Measurements from ENCODE around the gene MEGF11.

The MEGF11 gene

GRCh38 chr15:66291816-66292570 is 38.4 kb upstream of the MEGF11 start:
- H3K4me1 ChIP-seq (ENCODE audit: control insufficient read depth, insufficient read depth, low read length): peaks cover 23% of the 10 kb centered on the region
- peak; percentile 49 for TF ChIP-seq ZIC2 (tag by site-specific recombination; IDR thresholded peaks at IDR 0.05)
- TF ChIP-seq ZNF530 (tag by site-specific recombination; IDR thresholded peaks at IDR 0.05; ENCODE audit: low read depth): no peak
- TF ChIP-seq ZBTB17 (tag by site-specific recombination; IDR thresholded peaks at IDR 0.05): peak; percentile 30
- no peak for TF ChIP-seq ZNF274 (IDR thresholded peaks at IDR 0.05; ENCODE audit: low read length)
- no peak for TF ChIP-seq ZNF274 (tag by site-specific recombination; IDR thresholded peaks at IDR 0.05; ENCODE audit: borderline replicate concordance)
- TF ChIP-seq KLF1 (tag by site-specific recombination; IDR thresholded peaks at IDR 0.05): peak; percentile 75
- peak; percentile 59; the same call in 1 of the 2 replicates for TF ChIP-seq SP7 (tag by site-specific recombination; IDR thresholded peaks at IDR 0.05)
- TF ChIP-seq ZNF670 (tag by site-specific recombination; IDR thresholded peaks at IDR 0.05; ENCODE audit: low read depth): no peak
- TF ChIP-seq ZNF23 (tag by site-specific recombination; IDR thresholded peaks at IDR 0.05; ENCODE audit: borderline replicate concordance): no peak
- TF ChIP-seq BCL6B (tag by site-specific recombination; IDR thresholded peaks at IDR 0.05): no peak
- H3K27ac ChIP-seq (ENCODE audit: extremely low read depth, low read depth, low read length): no peak overlapping the region
- H3K36me3 ChIP-seq (ENCODE audit: control insufficient read depth in 2 of 2, insufficient read depth in 1 of 2, low read length in 2 of 2): no peaks in the 10 kb centered on the region; a peak in 1 of 3 replicates
- no peak overlapping the region for H3K4me3 ChIP-seq (ENCODE audit: low read depth, low read length)
- H3K9me3 ChIP-seq (ENCODE audit: control insufficient read depth, insufficient read depth, low read depth, low read length): no peaks in the 10 kb centered on the region
- POLR2A ChIA-PET: interaction anchor here (0.6 to 1.2 kb wide), 2 partner anchors 16 to 221 kb away, joined by 3 read pairs; no protein-coding TSS in a partner anchor
- CTCF ChIA-PET: interaction anchor here (0.6 to 1.6 kb wide), 7 partner anchors 16 to 788 kb away, joined by 3 to 6 read pairs (median 4); no protein-coding TSS in a partner anchor

DNA sequence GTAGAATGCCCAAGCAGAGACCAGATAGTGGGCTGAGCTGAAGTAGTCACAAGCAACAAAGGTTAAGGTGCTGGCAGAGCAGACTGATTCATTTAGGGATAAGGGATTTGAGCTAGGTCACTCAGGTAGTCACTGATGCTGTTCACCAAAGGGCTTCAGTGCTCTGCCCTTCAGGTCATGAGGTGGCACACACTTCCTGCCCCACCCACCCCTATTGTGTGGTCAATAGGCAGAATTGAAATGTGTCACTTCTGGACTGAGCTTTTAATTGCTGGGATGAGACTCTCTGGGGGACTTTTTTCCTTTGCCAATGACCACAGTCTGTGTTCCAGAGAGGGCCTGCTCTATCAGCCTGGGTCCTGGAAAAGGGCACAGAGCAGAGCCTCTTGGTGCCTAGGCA is 37.0 kb upstream of the MEGF11 start:
- POLR2A ChIA-PET: no interaction called here
- no peak overlapping the region for H3K4me3 ChIP-seq (ENCODE audit: low read depth, low read length)
- H3K9me3 ChIP-seq (ENCODE audit: control insufficient read depth, insufficient read depth, low read depth, low read length): no peaks in the 10 kb centered on the region
- H3K36me3 ChIP-seq (ENCODE audit: control insufficient read depth in 2 of 2, insufficient read depth in 1 of 2, low read length in 2 of 2): no peaks in the 10 kb centered on the region; a peak in 1 of 3 replicates
- CTCF ChIA-PET: interaction anchor here (0.6 to 1.6 kb wide), 4 partner anchors 39 to 652 kb away, joined by 3 to 5 read pairs (median 4); no protein-coding TSS in a partner anchor
- no peak for TF ChIP-seq ZNF2 (tag by site-specific recombination; IDR thresholded peaks at IDR 0.05)
- TF ChIP-seq ZNF416 (tag by site-specific recombination; IDR thresholded peaks at IDR 0.05): no peak
- TF ChIP-seq ZNF707 (tag by site-specific recombination; IDR thresholded peaks at IDR 0.05): no peak
- no peak for TF ChIP-seq PBX3 (CRISPR knock-in tag; IDR thresholded peaks at IDR 0.05)
- TF ChIP-seq ZNF394 (tag by site-specific recombination; IDR thresholded peaks at IDR 0.05; ENCODE audit: borderline replicate concordance): no peak
- peaks cover 22% of the 10 kb centered on the region for H3K4me1 ChIP-seq (ENCODE audit: control insufficient read depth, insufficient read depth, low read length)
- H3K27ac ChIP-seq (ENCODE audit: extremely low read depth, low read depth, low read length): no peak overlapping the region

DNA sequence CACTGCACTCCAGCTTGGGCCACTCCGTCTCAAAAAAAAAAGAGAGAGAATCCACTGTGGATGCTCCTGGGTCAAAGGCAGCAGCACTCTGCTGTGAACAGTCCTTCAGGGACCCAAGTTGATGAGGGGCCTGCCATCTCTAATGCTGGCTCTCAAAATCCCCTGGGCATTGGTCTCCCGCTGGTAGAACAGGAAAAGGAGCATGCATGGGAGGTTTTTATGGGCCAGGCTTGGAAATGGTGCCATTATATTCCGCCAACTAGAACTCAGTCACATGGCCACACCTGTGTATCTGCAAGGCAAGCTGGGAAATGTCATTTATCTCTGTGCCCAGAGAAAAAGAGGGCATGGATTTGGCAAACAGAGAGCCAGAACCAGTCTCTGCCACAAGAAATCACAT is 36.5 kb upstream of the MEGF11 start:
- Histone ChIP-seq H3K4me3 (ENCODE audit: low read depth, low read length) (no peak overlapping the region), H3K36me3 (ENCODE audit: control insufficient read depth in 2 of 2, insufficient read depth in 1 of 2, low read length in 2 of 2) (no peaks in the 10 kb centered on the region; a peak in 1 of 3 replicates), H3K9me3 (ENCODE audit: control insufficient read depth, insufficient read depth, low read depth, low read length) (no peaks in the 10 kb centered on the region), H3K27ac (ENCODE audit: extremely low read depth, low read depth, low read length) (no peak overlapping the region), H3K4me1 (ENCODE audit: control insufficient read depth, insufficient read depth, low read length) (peaks cover 22% of the 10 kb centered on the region)
- ChIA-PET CTCF (interaction anchor here (0.6 to 1.6 kb wide), 6 partner anchors 34 to 652 kb away, joined by 3 to 5 read pairs (median 3); no protein-coding TSS in a partner anchor), POLR2A (no interaction called here)
- TF ChIP-seq ZBTB44 (tag by site-specific recombination; IDR thresholded peaks at IDR 0.05): peak; percentile 89
- TF ChIP-seq ZBTB17 (tag by site-specific recombination; IDR thresholded peaks at IDR 0.05): no peak
- no peak for TF ChIP-seq KLF17 (tag by site-specific recombination; IDR thresholded peaks at IDR 0.05)
- no peak for TF ChIP-seq ZNF10 (tag by site-specific recombination; IDR thresholded peaks at IDR 0.05)
- no peak for TF ChIP-seq ZNF596 (tag by site-specific recombination; IDR thresholded peaks at IDR 0.05)
- no peak for TF ChIP-seq ZFP69B (tag by site-specific recombination; IDR thresholded peaks at IDR 0.05)
- TF ChIP-seq OSR2 (tag by site-specific recombination; IDR thresholded peaks at IDR 0.05): no peak
- no peak for TF ChIP-seq KLF10 (tag by site-specific recombination; IDR thresholded peaks at IDR 0.05)
- 0 out of 2 replicates have a peak, but pooled peaks have one; percentile 9 for TF ChIP-seq FEZF1 (tag by site-specific recombination; IDR thresholded peaks at IDR 0.05)
- TF ChIP-seq ZNF791 (tag by site-specific recombination; IDR thresholded peaks at IDR 0.05): no peak
- TF ChIP-seq ZNF302 (tag by site-specific recombination; IDR thresholded peaks at IDR 0.05; ENCODE audit: low read depth): no peak
- peak; percentile 27; the same call in 1 of the 2 replicates for TF ChIP-seq ZIC2 (tag by site-specific recombination; IDR thresholded peaks at IDR 0.05)
- TF ChIP-seq ZNF48 (tag by site-specific recombination; IDR thresholded peaks at IDR 0.05): no peak
